ENCODE results near the gene SNU13. TPM values are rescaled to one million over a fixed set of nuclear protein-coding genes. Genes with fewer than 3 reads are reported as not detected.
"Not testable (repeated sequence)": the region's sequence is repeated elsewhere in the genome, so short reads cannot be mapped to it uniquely, and the experiment has no call there.

SNU13 gene
- polyA plus RNA-seq, 1 experiment: 151 TPM

DNA sequence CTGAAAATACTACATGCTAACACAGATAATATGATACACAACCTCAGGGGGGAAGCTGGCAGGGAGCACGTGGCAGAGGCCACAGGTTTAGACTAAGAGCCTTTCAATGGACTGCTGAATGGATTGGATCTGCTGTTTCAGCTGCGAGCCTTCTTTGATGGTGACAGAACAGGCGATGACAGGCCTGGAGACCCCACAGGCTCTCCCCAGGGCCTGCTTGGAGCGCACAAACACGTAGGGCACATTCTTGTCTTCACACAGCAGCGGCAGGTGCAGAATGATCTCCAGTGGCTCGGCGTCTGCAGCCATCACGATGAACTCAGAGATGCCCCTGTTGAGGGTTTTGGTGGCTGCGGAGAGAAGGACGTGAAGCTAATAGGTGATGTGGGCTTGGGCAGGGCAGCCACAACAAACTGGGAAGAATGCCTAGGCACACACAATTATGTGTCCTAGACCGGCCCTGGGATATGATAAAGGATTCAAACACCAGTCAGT is 13.8 kb downstream of the SNU13 start:
- CTCF ChIA-PET: interaction anchor here (0.8 kb wide), 1 partner anchor 22 kb away, joined by 3 read pairs; no protein-coding TSS in a partner anchor
- no peak for DNase-seq (ENCODE audit: low read depth, low spot score)
- TF ChIP-seq CTCF (IDR thresholded peaks at IDR 0.05; ENCODE audit: low read depth, low read length): no peak
- H3K27ac ChIP-seq (ENCODE audit: low read depth, low read length): no peak overlapping the region
- H3K27me3 ChIP-seq (ENCODE audit: control insufficient read depth, insufficient read depth, low read length): no peaks in the 10 kb centered on the region
- no peak overlapping the region for H3K4me3 ChIP-seq (ENCODE audit: low read depth, low read length)
- H3K9me3 ChIP-seq (ENCODE audit: control insufficient read depth, insufficient read depth, low read length): no peaks in the 10 kb centered on the region
- POLR2A ChIA-PET: interaction anchor here (0.7 kb wide), 1 partner anchor 22 kb away, joined by 4 read pairs; no protein-coding TSS in a partner anchor

DNA sequence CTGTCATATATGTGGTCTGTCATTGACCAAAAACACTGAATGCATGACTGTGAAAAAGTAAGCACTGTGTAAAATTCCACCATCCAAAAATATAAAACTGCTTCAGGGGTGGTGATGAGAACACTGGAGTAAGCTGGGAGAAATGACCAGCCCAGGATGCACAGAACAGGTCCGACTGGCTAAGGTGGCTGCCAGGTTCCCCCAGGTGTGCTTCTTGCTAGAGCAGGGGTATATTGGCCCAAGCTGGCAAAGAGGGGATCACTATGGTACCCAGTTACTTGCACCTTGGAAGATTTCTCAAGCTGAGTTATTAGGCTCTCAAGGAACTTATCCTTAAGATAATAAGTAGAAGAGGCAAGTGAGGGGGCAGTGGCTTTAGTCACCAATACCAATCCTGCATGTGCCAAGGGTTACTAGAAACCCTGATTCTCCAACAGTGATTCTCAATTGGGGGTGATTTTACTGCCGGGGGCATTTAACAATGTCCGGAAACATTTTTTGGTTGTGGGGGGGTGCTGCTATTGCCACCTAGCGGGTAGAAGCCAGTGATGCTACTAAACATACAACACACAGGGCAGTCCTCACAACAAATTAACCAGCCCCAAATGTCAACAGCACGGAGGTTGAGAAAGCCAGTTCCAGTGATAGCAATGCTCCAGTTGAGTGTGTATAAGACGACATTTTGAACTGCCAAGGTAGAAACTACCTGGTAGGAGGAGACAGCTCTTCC is 15.7 kb downstream of the SNU13 start:
- no peak overlapping the region for H3K27ac ChIP-seq (ENCODE audit: low read depth, low read length)
- DNase-seq (ENCODE audit: low read depth, low spot score): no peak
- POLR2A ChIA-PET: no interaction called here

GRCh38 chr22:41672096-41672495 is 16.6 kb downstream of the SNU13 start:
- POLR2A ChIA-PET; H3K4me3 ChIP-seq (ENCODE audit: low read depth, low read length); H3K9me3 ChIP-seq (ENCODE audit: control insufficient read depth, insufficient read depth, low read length); DNase-seq (ENCODE audit: low read depth, low spot score); H3K27me3 ChIP-seq (ENCODE audit: control insufficient read depth, insufficient read depth, low read length); H3K27ac ChIP-seq (ENCODE audit: low read depth, low read length): not testable (repeated sequence)
- CTCF ChIA-PET: interaction anchor here (1.4 kb wide), 1 partner anchor 25 kb away, joined by 4 read pairs; no protein-coding TSS in a partner anchor

More for the DNA sequence above, 15.7 kb downstream of the SNU13 start:
- CTCF ChIA-PET: interaction anchor here (0.7 to 1.8 kb wide), 3 partner anchors 19 to 32 kb away, joined by 3 to 8 read pairs (median 5); no protein-coding TSS in a partner anchor
- peak; percentile 22; the same call in 1 of the 2 replicates for TF ChIP-seq CTCF (IDR thresholded peaks at IDR 0.05; ENCODE audit: low read depth, low read length)
- Histone ChIP-seq H3K27me3 (ENCODE audit: control insufficient read depth, insufficient read depth, low read length) (no peaks in the 10 kb centered on the region), H3K9me3 (ENCODE audit: control insufficient read depth, insufficient read depth, low read length) (no peaks in the 10 kb centered on the region), H3K4me3 (ENCODE audit: low read depth, low read length) (no peak overlapping the region)

GRCh38 chr22:41668971-41669911 is 19.4 kb downstream of the SNU13 start:
- Histone ChIP-seq H3K4me3 (ENCODE audit: low read depth, low read length) (no peak overlapping the region), H3K9me3 (ENCODE audit: control insufficient read depth, insufficient read depth, low read length) (no peaks in the 10 kb centered on the region), H3K27me3 (ENCODE audit: control insufficient read depth, insufficient read depth, low read length) (no peaks in the 10 kb centered on the region), H3K27ac (ENCODE audit: low read depth, low read length) (peak overlapping the region; percentile 71)
- ChIA-PET CTCF (interaction anchor here (3.1 kb wide), 1 partner anchor 271 kb away, joined by 19 read pairs; no protein-coding TSS in a partner anchor), POLR2A (interaction anchor here (0.6 kb wide), 1 partner anchor 79 kb away, joined by 5 read pairs; the partner anchor contains the start of gene PMM1)
- peak; percentile 39 for DNase-seq (ENCODE audit: low read depth, low spot score)
- no peak for TF ChIP-seq CTCF (IDR thresholded peaks at IDR 0.05; ENCODE audit: low read depth, low read length)

GRCh38 chr22:41664951-41665350 is 23.7 kb downstream of the SNU13 start:
- Histone ChIP-seq H3K4me3 (ENCODE audit: low read depth, low read length) (no peak overlapping the region), H3K9me3 (ENCODE audit: control insufficient read depth, insufficient read depth, low read length) (no peaks in the 10 kb centered on the region), H3K27ac (ENCODE audit: low read depth, low read length) (no peak overlapping the region), H3K27me3 (ENCODE audit: control insufficient read depth, insufficient read depth, low read length) (no peaks in the 10 kb centered on the region)
- no peak for DNase-seq (ENCODE audit: low read depth, low spot score)
- ChIA-PET POLR2A (no interaction called here), CTCF (interaction anchor here (0.9 to 1.3 kb wide), 3 partner anchors 15 to 276 kb away, joined by 3 to 4 read pairs (median 3); no protein-coding TSS in a partner anchor)
- TF ChIP-seq CTCF (IDR thresholded peaks at IDR 0.05; ENCODE audit: low read depth, low read length): no peak
